Coronary artery (tissue), 2 donors: ENCODE measurements around the gene CNGB1.
"Not testable (repeated sequence)": the region's sequence is repeated elsewhere in the genome, so short reads cannot be mapped to it uniquely, and the experiment has no call there.

Experiments used
- DNase-seq: peaks from one replicate; pipeline ENCODE4 v3.0.0-alpha.2; 2017; ENCODE audit warnings: low spot score
- H3K27ac ChIP-seq, 2 donors: fragments of 200-600 bp; sonication (generic); one replicate each; pipeline ENCODE4 v1.5.1; 2016 to 2019
- H3K4me3 ChIP-seq: fragments of 200-600 bp; sonication (generic); 2 replicates; pipeline ENCODE4 v1.5.1; 2016; ENCODE audit warnings: mild to moderate bottlenecking, moderate library complexity
- CTCF ChIP-seq: fragments of 200-600 bp; sonication (generic); IDR thresholded peaks from one replicate; pipeline ENCODE4 v1.5.1; 2019; ENCODE audit warnings: antibody characterized with exemption

Gene CNGB1

DNA sequence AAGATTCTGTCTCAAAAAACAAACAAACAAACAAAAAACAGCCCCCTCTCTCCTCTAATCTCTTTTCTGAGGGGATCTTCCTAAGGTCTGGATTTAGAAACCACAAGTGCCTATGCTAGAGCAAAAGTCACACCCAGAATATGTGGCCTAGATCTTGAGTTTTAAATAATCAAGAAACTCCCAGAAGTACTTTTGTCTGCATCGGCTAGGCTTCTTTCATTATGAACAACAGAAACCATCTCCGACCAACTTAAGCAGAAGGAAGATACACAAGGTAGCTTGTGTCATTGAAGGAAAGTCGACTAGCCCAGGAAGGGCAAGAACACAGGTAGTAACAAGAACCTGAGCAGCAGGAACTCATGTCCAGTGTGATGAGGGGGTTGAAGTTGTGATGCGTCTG lies 94.7 kb downstream of the CNGB1 start:
- no peak overlapping the region for H3K4me3 ChIP-seq
- no peak overlapping the region for H3K27ac ChIP-seq
- TF ChIP-seq CTCF: no peak
- DNase-seq: no peak

GRCh38 chr16:57875347-57875746 lies 95.6 kb downstream of the CNGB1 start:
- H3K27ac ChIP-seq: no peak overlapping the region
- TF ChIP-seq CTCF: no peak
- no peak overlapping the region for H3K4me3 ChIP-seq
- DNase-seq: no peak

GRCh38 chr16:57873218-57873617 lies 97.7 kb downstream of the CNGB1 start:
- no peak overlapping the region for H3K4me3 ChIP-seq
- DNase-seq: peak; percentile 19
- no peak for TF ChIP-seq CTCF
- H3K27ac ChIP-seq: no peak overlapping the region

- not testable (repeated sequence) for DNase-seq, H3K27ac ChIP-seq, H3K4me3 ChIP-seq
Observed at GRCh38 chr16:57872764-57873163, 98.2 kb downstream of the CNGB1 start.

DNA sequence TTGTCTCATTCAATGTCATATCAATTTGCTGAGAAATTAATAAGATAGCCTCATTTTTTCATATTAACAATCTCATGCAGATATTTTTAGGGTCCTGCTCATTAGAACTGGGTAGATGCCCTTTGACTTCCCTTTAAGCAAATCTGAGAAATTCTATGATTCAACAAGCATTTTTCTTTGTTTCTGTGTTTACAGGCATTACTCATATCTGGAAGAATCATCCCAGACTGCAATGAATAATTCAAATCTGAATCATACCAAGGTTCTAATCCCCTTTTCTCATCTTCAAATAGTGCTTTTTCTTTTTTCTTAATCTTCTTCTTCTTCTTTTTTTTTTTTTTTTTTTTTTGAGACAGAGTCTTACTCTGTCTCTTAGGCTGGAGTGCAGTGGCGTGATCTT lies 99.5 kb downstream of the CNGB1 start:
- TF ChIP-seq CTCF: no peak
- Histone ChIP-seq H3K4me3 (no peak overlapping the region), H3K27ac (no peak overlapping the region)
- no peak for DNase-seq

DNA sequence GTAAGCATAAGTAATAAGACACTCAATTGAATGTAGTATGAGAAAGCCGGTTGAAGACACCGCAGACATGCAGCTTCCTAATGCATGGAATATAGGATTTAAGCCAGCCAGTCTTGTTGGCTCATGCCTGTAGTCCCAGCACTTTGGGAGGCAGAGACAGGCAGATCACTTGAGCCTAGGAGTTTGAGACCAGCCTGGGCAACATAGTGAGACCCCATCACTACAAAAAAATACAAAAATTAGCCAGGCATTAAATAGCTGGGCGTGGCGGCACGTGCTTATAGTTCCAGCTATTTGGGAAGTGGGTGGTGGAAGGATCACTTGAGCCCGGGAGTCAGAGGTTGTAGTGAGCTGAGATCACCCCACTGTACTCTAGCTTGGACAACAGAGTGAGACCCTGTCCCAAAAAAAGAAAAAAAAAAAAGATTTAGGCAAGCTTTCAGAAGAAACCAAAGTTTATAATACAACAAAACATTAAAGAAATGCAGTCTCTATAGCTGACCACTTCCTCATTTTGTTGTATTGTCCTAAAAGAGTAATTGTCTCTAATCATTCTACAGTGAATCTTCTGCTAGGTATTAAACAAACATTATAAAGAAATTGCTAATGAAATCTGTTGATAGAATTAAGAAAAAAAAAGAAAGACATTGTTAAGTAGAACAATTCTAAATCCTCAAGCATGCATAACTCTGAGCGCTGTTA lies 100.0 kb downstream of the CNGB1 start:
- no peak for DNase-seq
- Histone ChIP-seq H3K4me3 (no peak overlapping the region), H3K27ac (no peak overlapping the region)
- TF ChIP-seq CTCF: no peak

GRCh38 chr16:57868913-57869520 lies 101.9 kb downstream of the CNGB1 start:
- no peak overlapping the region for H3K27ac ChIP-seq
- H3K4me3 ChIP-seq: no peak overlapping the region
- TF ChIP-seq CTCF: no peak
- peak; percentile 56 for DNase-seq
